A172 (cell line): ENCODE data around the gene TMEM132E. TPM values are rescaled to one million over a fixed set of nuclear protein-coding genes. Genes with fewer than 3 reads are reported as not detected.

Experiments
- DNase-seq: peaks from one replicate; pipeline ENCODE4 v3.0.0-alpha.2; 2015; ENCODE audit warnings: low spot score
- total RNA-seq: library from RNA; depleted of rRNA; stranded (reverse); fragments of >200 nt; shearing (Covaris generic); gene quantifications from 2 replicates; pipeline ENCODE4 v1.2.3, GENCODE V29; 2014

Gene TMEM132E
- total RNA-seq, 1 experiment from 2014 or later = not detected

GRCh38 chr17:34628879-34629278 lies 49.5 kb downstream of the TMEM132E start:
- DNase-seq = no peak

- no peak for DNase-seq
Observed at GRCh38 chr17:34633351-34633750, 54.0 kb downstream of the TMEM132E start.

GRCh38 chr17:34633760-34634159 lies 54.4 kb downstream of the TMEM132E start:
- no peak for DNase-seq

- no peak for DNase-seq
Observed at GRCh38 chr17:34634551-34635160, 55.3 kb downstream of the TMEM132E start.

GRCh38 chr17:34635876-34636275 lies 56.5 kb downstream of the TMEM132E start:
- DNase-seq = no peak

- no peak for DNase-seq
Observed at GRCh38 chr17:34637041-34637547, 57.7 kb downstream of the TMEM132E start.

GRCh38 chr17:34637548-34638525 lies 58.5 kb downstream of the TMEM132E start:
- peak; percentile 27 for DNase-seq

- no peak for DNase-seq
Observed at GRCh38 chr17:34638526-34639260, 59.3 kb downstream of the TMEM132E start.

GRCh38 chr17:34639706-34640425 lies 60.5 kb downstream of the TMEM132E start:
- no peak for DNase-seq

GRCh38 chr17:34641368-34641767 lies 62.0 kb downstream of the TMEM132E start:
- no peak for DNase-seq

- DNase-seq = no peak
Observed at GRCh38 chr17:34644941-34645550, 65.7 kb downstream of the TMEM132E start.

- DNase-seq = no peak
Observed at GRCh38 chr17:34645594-34645993, 66.2 kb downstream of the TMEM132E start.

- DNase-seq = no peak
Observed at GRCh38 chr17:34647511-34647910, 68.1 kb downstream of the TMEM132E start.

- no peak for DNase-seq
Observed at GRCh38 chr17:34650051-34650750, 70.8 kb downstream of the TMEM132E start.

- DNase-seq = no peak
Observed at GRCh38 chr17:34651402-34651811, 72.0 kb downstream of the TMEM132E start.

- DNase-seq = no peak
Observed at GRCh38 chr17:34652021-34652555, 72.7 kb downstream of the TMEM132E start.

- no peak for DNase-seq
Observed at GRCh38 chr17:34653511-34653910, 74.1 kb downstream of the TMEM132E start.

GRCh38 chr17:34654276-34654880 lies 75.0 kb downstream of the TMEM132E start:
- no peak for DNase-seq

GRCh38 chr17:34654881-34655276 lies 75.5 kb downstream of the TMEM132E start:
- DNase-seq = no peak

- DNase-seq = no peak
Observed at GRCh38 chr17:34656801-34657200, 77.4 kb downstream of the TMEM132E start.
